T-helper 9 cell (primary cell): Measurements from ENCODE around the gene PRXL2B.
"Not testable (repeated sequence)": the region's sequence is repeated elsewhere in the genome, so short reads cannot be mapped to it uniquely, and the experiment has no call there.

Experiments
- DNase-seq: peaks from one replicate; pipeline ENCODE4 v3.0.0-alpha.2; 2020
- total RNA-seq, 2 donors: gene quantifications; one replicate each; lab custom pipeline; 2026; lab: John Stamatoyannopoulos, UW

Gene PRXL2B
- 12.1 to 16.6 reads per million in 2 donors for total RNA-seq

GRCh38 chr1:2586154-2587070, at the start of gene PRXL2B:
TSS of gene PRXL2B (plus strand) at chr1:2586777. CDS start at chr1:2586886, 109 bp downstream.
- peak; percentile 99 for DNase-seq

GRCh38 chr1:2537784-2538115, 48.8 kb upstream of the PRXL2B start:
- DNase-seq, result no peak

- no peak for DNase-seq
Observed at GRCh38 chr1:2538376-2538775, 48.2 kb upstream of the PRXL2B start.

GRCh38 chr1:2538872-2539271, 47.7 kb upstream of the PRXL2B start:
- no peak for DNase-seq

GRCh38 chr1:2539312-2539907, 47.2 kb upstream of the PRXL2B start:
- no peak for DNase-seq

- DNase-seq, result no peak
Observed at GRCh38 chr1:2540816-2541492, 45.6 kb upstream of the PRXL2B start.

- no peak for DNase-seq
Observed at GRCh38 chr1:2541619-2542245, 44.8 kb upstream of the PRXL2B start.

GRCh38 chr1:2542246-2542915, 44.2 kb upstream of the PRXL2B start:
- DNase-seq, result no peak

GRCh38 chr1:2543543-2544092, 43.0 kb upstream of the PRXL2B start:
- peak; percentile 33 for DNase-seq

- no peak for DNase-seq
Observed at GRCh38 chr1:2544093-2544874, 42.3 kb upstream of the PRXL2B start.

- DNase-seq, result no peak
Observed at GRCh38 chr1:2544875-2545640, 41.5 kb upstream of the PRXL2B start.

GRCh38 chr1:2545754-2546514, 40.6 kb upstream of the PRXL2B start:
- DNase-seq, result peak; percentile 85

- DNase-seq, result peak; percentile 76
Observed at GRCh38 chr1:2546515-2547209, 39.9 kb upstream of the PRXL2B start.

- DNase-seq, result peak; percentile 32
Observed at GRCh38 chr1:2547210-2548067, 39.1 kb upstream of the PRXL2B start.

- DNase-seq, result peak; percentile 73
Observed at GRCh38 chr1:2548068-2548589, 38.4 kb upstream of the PRXL2B start.

GRCh38 chr1:2549367-2550029, 37.1 kb upstream of the PRXL2B start:
- DNase-seq, result not testable (repeated sequence)

GRCh38 chr1:2550309-2550861, 36.2 kb upstream of the PRXL2B start:
- not testable (repeated sequence) for DNase-seq
